SK-N-SH (cell line): Measurements from ENCODE around the gene BANF1. TPM values are rescaled to one million over a fixed set of nuclear protein-coding genes. Genes with fewer than 3 reads are reported as not detected.

Source experiments
- CTCF ChIA-PET: fragments of 300-600, 350-600 bp; formaldehyde crosslinking; extraction: SDS; loops from one replicate; lab custom pipeline; 2021; lab: Yijun Ruan, JAX
- POLR2A ChIA-PET: fragments of 350-600 bp; sonication (Branson Sonifier 250); formaldehyde crosslinking; extraction: SDS; loops from one replicate; lab custom pipeline; 2020; ENCODE audit warnings: antibody characterized with exemption, inconsistent platforms; lab: Yijun Ruan, JAX
- DNase-seq: peaks from one replicate; pipeline ENCODE4 v3.0.0; 2012
- H2AFZ ChIP-seq: fragments of 200-600 bp; sonication (generic); 2 replicates; pipeline ENCODE4 v1.8.1; 2016; ENCODE audit warnings: antibody characterized with exemption, mild to moderate bottlenecking, low read depth
- H3F3A ChIP-seq: fragments of 200-600 bp; sonication (generic); replicated peaks from 2 replicates; pipeline ENCODE3; 2016; ENCODE audit warnings: antibody characterized with exemption, mild to moderate bottlenecking; ENCODE audit not compliant: insufficient read depth
- H3K27ac ChIP-seq, 2 experiments: fragments of 200-500 bp in 1 of 2; fragments of 200-600 bp in 1 of 2; sonication (Bioruptor generic) in 1 of 2; sonication (generic), shearing (Covaris generic) in 1 of 2; 2 replicates each; pipeline versions ENCODE4 v1.5.1 to v1.6.1; 2014 to 2016; ENCODE audit warnings: low read depth in 2 of 2, inconsistent platforms in 1 of 2, low read length in 1 of 2, mild to moderate bottlenecking in 1 of 2, mixed read lengths in 1 of 2
- H3K27me3 ChIP-seq: fragments of 200-600 bp; sonication (generic), shearing (Covaris generic); 2 replicates; pipeline ENCODE4 v1.6.1; 2016; ENCODE audit warnings: mixed run types; ENCODE audit not compliant: insufficient read depth
- H3K36me3 ChIP-seq, 2 experiments: fragments of 200-500 bp in 1 of 2; fragments of 200-600 bp in 1 of 2; sonication (Bioruptor generic) in 1 of 2; sonication (generic) in 1 of 2; replicated peaks in 1 of 2; 2 replicates each; pipeline versions ENCODE3 to v1.5.1; 2014 to 2016; ENCODE audit warnings: low read length in 1 of 2, mild to moderate bottlenecking in 1 of 2; ENCODE audit not compliant: insufficient read depth in 2 of 2, control insufficient read depth in 1 of 2
- H3K4me1 ChIP-seq, 2 experiments: fragments of 200-500 bp in 1 of 2; fragments of 200-600 bp in 1 of 2; sonication (Bioruptor generic) in 1 of 2; sonication (generic), shearing (Covaris generic) in 1 of 2; 2 replicates each; pipeline versions ENCODE4 v1.5.1 to v1.6.1; 2014 to 2016; ENCODE audit warnings: low read depth in 1 of 2, low read length in 1 of 2, mixed run types in 1 of 2; ENCODE audit not compliant: insufficient read depth in 2 of 2, control insufficient read depth in 1 of 2
- H3K4me2 ChIP-seq: fragments of 200-600 bp; sonication (generic), shearing (Covaris generic); 2 replicates; pipeline ENCODE4 v1.6.1; 2017; ENCODE audit warnings: mixed run types
- H3K4me3 ChIP-seq, 2 experiments: fragments of 200-500 bp in 1 of 2; fragments of 200-600 bp in 1 of 2; sonication (Bioruptor generic) in 1 of 2; sonication (generic), shearing (Covaris generic) in 1 of 2; 2 replicates each; pipeline versions ENCODE4 v1.5.1 to v1.8.1; 2014 to 2016; ENCODE audit warnings: low read depth in 2 of 2, inconsistent platforms in 1 of 2, low read length in 1 of 2, mild to moderate bottlenecking in 1 of 2, mixed read lengths in 1 of 2, moderate library complexity in 1 of 2
- H3K79me2 ChIP-seq: fragments of 200-600 bp; sonication (generic); 2 replicates; pipeline ENCODE4 v1.8.1; 2017; ENCODE audit warnings: mild to moderate bottlenecking; ENCODE audit not compliant: insufficient read depth
- H3K9ac ChIP-seq: fragments of 200-600 bp; sonication (generic); 2 replicates; pipeline ENCODE4 v1.6.1; 2017; ENCODE audit warnings: mixed run types
- H3K9me2 ChIP-seq: fragments of 200-600 bp; sonication (generic); 2 replicates; pipeline ENCODE4 v1.6.1; 2017; ENCODE audit warnings: mixed run types
- H3K9me3 ChIP-seq: fragments of 200-600 bp; sonication (generic); 2 replicates; pipeline ENCODE4 v1.6.1; 2017; ENCODE audit warnings: mixed run types, mild to moderate bottlenecking, moderate library complexity
- H4K20me1 ChIP-seq: fragments of 200-600 bp; sonication (generic); 2 replicates; pipeline ENCODE4 v1.6.1; 2017; ENCODE audit warnings: mild to moderate bottlenecking, mixed run types; ENCODE audit not compliant: insufficient read depth
- CHD2 ChIP-seq: fragments of 150-350 bp; IDR thresholded peaks from 2 replicates; pipeline ENCODE4 v1.6.1; 2018; ENCODE audit warnings: low read length; ENCODE audit not compliant: partially characterized antibody
- EP300 ChIP-seq, 2 experiments: IDR thresholded peaks; 2 replicates each; pipeline versions ENCODE4 v1.4.0 to v1.6.1; 2012; ENCODE audit warnings: borderline replicate concordance in 1 of 2, low read depth in 1 of 2, low read length in 1 of 2
- FOSL2 ChIP-seq: IDR thresholded peaks from 2 replicates; pipeline ENCODE4 v1.4.0; 2012; ENCODE audit warnings: low read depth, mild to moderate bottlenecking, moderate library complexity, borderline replicate concordance
- MXI1 ChIP-seq: IDR thresholded peaks from 2 replicates; pipeline ENCODE4 v1.6.1; 2012; ENCODE audit warnings: mild to moderate bottlenecking, low read depth, low read length, improper control_type of control experiment
- NRF1 ChIP-seq: IDR thresholded peaks from 2 replicates; pipeline ENCODE4 v1.6.1; 2012; ENCODE audit warnings: low read depth, mild to moderate bottlenecking, low read length
- POLR2AphosphoS5 ChIP-seq: IDR thresholded peaks from 2 replicates; pipeline ENCODE4 v1.6.1; 2012; ENCODE audit warnings: low read depth, low read length
- RAD21 ChIP-seq: IDR thresholded peaks from 2 replicates; pipeline ENCODE4 v1.6.1; 2012; ENCODE audit warnings: mild to moderate bottlenecking, low read length
- REST ChIP-seq: IDR thresholded peaks from 2 replicates; pipeline ENCODE4 v1.6.1; 2012; ENCODE audit warnings: mild to moderate bottlenecking, low read depth, low read length, moderate library complexity
- RFX5 ChIP-seq: IDR thresholded peaks from 2 replicates; pipeline ENCODE4 v1.6.1; 2012; ENCODE audit warnings: mild to moderate bottlenecking, improper control_type of control experiment, low read length
- RXRA ChIP-seq: IDR thresholded peaks from 2 replicates; pipeline ENCODE4 v1.4.0; 2012; ENCODE audit warnings: low read depth, mild to moderate bottlenecking, borderline replicate concordance
- YY1 ChIP-seq: IDR thresholded peaks from 2 replicates; pipeline ENCODE4 v1.4.0; 2012; ENCODE audit warnings: low read depth, mild to moderate bottlenecking
- WGBS: methylation state at CpG from one replicate; pipeline ENCODE4 v1.1.6; 2017; ENCODE audit warnings: low lambda C conversion rate; 5-methylcytosine and 5-hydroxymethylcytosine counted together
- polyA plus RNA-seq, 3 experiments: library from polyadenylated mRNA; depleted of rRNA; stranded (reverse); fragments of >200 nt; gene quantifications; 2 replicates each; pipeline ENCODE4 v1.2.3, GENCODE V29; 2012

Gene BANF1
- polyA plus RNA-seq, 1 of the 3 experiments (the other 2 are of a cell fraction), result 382 TPM

GRCh38 chr11:65968600-65969482 lies 33.5 kb upstream of the BANF1 start (continued):
- TF ChIP-seq RAD21 (no peak), CHD2 (no peak), FOSL2 (no peak), RFX5 (no peak), NRF1 (no peak)

DNA sequence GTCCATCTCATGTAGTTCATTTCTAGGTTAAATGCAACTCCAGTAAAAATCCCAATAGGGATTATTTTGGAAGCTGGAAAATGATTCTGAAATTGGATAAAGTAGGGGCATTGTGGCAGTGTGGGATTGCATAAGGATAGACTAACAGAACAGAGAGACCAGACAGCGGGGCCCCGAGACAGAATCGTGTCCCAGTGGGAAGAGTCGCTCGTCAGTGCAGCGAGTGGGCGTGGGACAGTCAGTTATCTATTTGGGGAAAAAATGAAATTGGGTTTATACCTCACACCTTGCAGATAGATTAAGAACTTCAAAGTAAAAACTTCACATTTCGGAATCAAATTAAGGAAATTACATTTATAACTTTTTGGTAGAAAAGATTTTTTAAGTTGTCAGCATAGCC lies 30.2 kb upstream of the BANF1 start:
- Histone ChIP-seq H3F3A (peaks cover 9% of the 10 kb centered on the region), H3K4me1 (no peaks in the 10 kb centered on the region), H3K9ac (no peak overlapping the region), H3K79me2 (no peaks in the 10 kb centered on the region), H3K9me2 (no peaks in the 10 kb centered on the region), H2AFZ (no peak overlapping the region), H3K4me3 (no peak overlapping the region), H4K20me1 (no peaks in the 10 kb centered on the region), H3K36me3 (peaks cover 32 to 43% of the 10 kb centered on the region in 2 experiments), H3K4me2 (no peak overlapping the region), H3K27me3 (no peaks in the 10 kb centered on the region), H3K27ac (no peak overlapping the region), H3K9me3 (no peaks in the 10 kb centered on the region)
- no peak for DNase-seq
- WGBS, result 95% methylated on average over 8 of the region's 8 CpGs
- ChIA-PET POLR2A (interaction anchor here (0.6 kb wide), 1 partner anchor 57 kb away, joined by 5 read pairs; no protein-coding TSS in a partner anchor), CTCF (interaction anchor here (0.9 to 1.7 kb wide), 6 partner anchors 9 to 260 kb away, joined by 3 to 8 read pairs (median 4); partner anchors contain the start of genes FIBP and KAT5)
- TF ChIP-seq POLR2AphosphoS5 (no peak), RXRA (no peak), YY1 (no peak), MXI1 (no peak), EP300 (IDR thresholded peaks at IDR 0.05; ENCODE audit: borderline replicate concordance in 1 of 2, low read depth in 1 of 2, low read length in 1 of 2) (no peak), REST (no peak)
